NCI-H2029 treated with DMSO at 0.1 percent for 48 hours (cell line): ENCODE results near the gene TJP1.
"Not testable (repeated sequence)": the region's sequence is repeated elsewhere in the genome, so short reads cannot be mapped to it uniquely, and the experiment has no call there.

Source experiments
- DNase-seq: peaks from one replicate; lab custom pipeline; 2025; lab: John Stamatoyannopoulos, UW

Gene TJP1

DNA sequence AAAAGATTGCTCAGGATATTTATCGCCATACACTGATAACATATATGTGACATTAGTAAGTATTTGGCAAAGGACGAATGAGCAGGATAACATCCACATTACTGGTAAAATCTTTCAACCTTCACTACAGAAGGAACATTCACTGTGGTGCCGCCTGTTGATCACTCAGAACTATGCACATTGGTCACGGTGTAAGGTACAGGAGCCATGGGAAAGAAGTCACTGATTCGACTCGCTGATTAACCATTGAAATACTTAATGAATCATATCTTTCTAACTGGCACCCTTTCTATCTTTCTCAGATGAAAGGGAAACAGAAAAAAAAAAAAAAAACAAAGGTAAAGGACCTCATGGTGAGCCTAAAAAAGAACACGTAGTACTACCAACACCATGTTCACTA lies 68.8 kb downstream of the TJP1 start:
- DNase-seq: no peak

DNA sequence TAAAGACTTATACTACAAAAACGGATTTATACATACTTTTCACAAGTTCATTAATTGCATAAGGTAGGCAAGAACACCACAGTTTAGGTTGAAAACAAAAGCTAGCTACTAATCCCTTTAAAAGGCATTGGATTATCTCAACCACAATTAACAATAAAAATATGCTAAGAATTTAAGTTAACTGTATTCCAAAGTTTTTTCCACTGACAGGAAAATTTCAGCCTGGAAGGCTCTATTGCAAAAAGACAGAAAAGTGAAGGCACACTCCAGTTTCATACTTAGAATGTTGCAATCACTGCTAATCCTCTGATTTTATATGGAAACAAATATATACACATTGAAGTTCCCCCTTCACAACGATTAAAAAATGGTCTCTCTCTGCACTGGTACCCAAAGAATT lies 71.5 kb downstream of the TJP1 start:
- no peak for DNase-seq

DNA sequence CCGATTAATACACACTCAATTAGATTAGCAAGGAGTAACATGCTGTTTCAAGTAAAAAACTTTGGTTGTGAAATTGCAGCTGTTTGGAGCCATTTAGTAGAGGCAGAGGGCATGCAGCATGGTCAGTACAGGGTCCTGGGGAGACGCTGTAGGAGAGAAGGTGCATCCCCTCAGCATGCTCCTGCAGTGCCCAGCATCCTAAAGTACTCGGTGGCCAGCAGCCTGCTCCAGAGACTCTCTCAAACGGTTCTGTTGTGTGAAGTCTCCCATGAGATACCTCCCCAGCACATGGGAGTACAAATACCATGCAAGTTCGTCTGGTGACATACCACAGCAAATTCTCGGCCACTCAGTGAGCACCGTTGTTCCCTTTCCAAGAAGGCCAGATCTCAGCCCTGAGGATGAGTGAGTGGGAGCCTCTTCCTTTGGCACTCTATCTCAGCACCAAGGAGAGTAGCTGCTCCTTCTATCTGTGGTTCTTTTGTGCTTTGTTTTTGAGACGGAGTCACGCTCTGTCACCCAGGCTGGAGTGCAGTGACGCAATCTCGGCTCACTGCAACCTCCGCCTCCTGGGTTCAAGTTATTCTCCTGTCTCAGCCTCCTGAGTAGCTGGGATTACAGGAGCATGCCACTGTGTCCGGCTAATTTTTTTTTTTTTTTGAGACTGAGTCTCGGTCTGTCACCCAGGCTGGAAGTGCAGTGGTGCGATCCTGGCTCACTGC lies 72.7 kb downstream of the TJP1 start:
- DNase-seq: no peak

DNA sequence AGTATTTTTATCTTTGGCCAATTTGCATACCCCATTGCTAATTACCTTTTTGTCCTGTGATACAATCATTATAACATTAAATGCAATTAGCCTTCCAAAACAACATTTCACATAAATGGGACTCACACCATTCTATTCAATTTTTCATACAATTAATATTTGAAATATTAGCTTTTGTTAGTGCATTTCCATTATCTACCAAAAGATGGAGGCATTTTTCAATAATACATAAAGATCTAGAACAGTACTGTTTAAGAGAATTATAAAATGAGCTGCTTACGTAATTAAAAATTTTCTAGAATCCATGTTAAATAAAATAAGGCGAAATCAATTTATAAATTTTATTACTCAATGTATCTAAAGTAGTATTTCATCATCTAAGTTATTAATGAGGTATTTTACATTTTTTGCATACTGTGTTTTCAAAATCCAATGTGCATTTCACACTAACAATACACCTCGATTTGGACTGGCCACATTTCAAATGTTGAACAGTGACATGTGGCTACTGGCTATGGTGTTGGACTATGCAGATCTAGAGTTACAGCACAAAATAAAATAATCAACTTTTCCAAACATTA lies 74.3 kb downstream of the TJP1 start:
- no peak for DNase-seq

DNA sequence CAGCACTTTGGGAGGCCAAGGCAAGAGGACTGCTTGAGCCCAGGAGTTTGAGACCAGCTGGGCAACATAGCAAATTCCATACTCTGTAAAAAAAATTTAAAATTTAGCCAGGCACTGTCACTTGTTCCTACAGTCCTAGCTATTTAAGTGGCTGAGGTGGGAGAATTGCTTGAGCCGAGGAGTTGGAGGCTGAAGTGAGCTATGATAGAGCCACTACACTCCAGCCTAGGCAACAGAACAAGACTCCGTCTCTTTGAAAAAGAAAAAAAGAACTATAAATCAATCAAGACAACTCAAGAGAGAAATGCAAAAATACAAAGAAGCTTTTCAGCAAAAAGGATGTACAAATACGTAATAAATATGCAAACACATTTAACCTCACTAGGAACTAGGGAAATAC lies 78.8 kb downstream of the TJP1 start:
- no peak for DNase-seq

DNA sequence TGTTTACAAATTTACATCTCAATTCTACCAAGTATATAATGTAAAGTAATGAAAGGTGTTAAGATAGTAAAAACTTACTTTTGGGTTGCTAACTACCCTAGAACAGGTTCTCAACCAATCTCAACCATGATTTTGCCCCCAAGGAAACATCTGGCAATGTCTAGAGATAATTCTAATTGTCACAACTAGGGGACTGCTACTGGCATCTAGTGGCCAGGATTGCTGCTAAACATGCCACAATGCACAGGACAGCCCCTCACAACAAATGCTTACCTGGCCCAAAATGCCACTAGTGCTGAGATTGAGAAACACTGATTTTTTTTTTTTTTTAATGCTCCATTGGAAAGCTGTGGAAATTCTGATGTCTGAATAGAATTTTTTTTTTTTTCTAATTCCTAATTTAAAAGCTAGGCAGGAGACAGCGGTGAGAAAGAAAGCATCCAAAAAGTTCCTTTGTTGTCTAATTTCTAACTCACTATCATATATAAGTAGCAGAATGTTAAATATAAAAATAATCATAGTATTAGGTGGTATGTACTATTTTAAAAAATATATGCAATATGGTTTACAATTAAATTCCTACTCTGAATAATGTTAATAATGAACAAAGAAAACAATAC lies 81.5 kb downstream of the TJP1 start:
- no peak for DNase-seq

DNA sequence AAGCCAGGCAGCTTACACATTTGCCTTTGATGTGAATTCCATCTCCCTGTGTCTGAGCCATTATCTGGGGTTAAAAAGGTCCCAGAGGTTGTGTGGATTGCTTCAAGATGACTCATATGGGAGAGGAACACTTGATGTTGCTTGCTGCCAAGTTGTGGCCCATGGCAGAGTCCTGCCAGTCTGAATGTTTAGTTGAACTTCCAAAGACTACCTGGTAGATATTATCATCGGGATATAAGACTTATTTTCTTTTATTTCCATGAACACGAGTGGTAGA lies 85.6 kb downstream of the TJP1 start:
- no peak for DNase-seq

DNA sequence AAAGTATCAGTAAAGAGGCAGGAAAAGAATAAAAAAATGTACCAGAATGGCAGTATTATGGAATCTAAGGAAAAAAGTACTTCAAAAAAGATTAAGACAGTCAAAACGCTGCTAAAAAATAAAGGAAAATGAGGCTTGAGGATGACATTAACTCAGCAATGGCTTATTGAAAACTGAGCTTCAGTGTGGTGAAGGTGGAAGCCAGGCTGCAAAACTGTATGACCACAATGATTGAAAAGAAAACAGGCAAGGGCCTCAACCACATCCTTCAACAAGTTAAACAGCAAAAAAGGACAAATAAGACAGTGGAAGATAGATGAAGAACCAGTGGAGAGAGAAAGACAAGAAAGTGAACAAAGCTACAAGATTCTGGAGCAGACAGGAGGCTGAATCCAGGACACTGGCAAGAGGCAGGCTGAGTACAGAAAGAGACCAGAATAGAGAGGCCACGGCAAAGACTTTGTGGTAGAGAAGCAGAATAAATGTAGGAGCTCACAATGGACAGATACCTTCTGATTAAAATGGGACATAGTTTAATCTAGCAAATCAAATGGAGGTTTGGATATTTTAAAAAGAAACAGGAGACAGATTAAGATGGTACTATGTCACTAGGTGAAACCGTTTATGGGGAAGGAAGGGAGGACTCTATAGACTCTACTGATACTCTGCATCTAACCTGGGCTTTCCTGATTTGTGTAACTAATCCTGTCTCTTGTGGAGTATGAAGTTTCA lies 86.1 kb downstream of the TJP1 start:
- DNase-seq: no peak

DNA sequence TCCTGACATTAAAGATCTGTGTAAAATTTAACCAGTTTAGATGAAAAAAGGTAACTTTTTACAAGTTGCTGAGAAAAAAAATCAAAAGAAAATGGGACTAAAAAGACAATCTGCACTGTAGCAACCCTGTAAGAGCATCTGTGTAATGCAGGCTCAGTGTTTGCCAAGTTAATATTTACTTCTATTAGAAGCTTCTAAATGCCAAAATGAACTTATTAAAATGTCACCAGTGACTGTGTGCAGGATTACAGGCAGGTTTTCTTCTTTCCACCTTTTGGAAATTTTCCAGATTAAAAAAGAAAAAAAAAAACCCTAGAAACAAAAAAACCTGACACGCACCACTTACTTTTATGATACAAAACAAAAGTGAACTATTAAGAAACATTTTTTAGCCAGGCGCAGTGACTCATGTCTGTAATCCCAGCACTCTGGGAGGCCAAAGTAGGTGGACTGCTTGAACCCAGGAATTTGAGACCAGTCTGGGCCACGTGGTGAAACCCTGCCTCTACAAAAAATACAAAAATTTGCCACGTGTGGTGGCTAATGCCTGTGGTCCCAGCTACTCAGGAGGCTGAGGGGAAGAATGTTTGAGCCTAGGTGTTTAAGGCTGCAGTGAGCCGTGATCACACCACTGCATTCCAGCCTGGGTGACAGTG lies 87.2 kb downstream of the TJP1 start:
- DNase-seq: no peak

DNA sequence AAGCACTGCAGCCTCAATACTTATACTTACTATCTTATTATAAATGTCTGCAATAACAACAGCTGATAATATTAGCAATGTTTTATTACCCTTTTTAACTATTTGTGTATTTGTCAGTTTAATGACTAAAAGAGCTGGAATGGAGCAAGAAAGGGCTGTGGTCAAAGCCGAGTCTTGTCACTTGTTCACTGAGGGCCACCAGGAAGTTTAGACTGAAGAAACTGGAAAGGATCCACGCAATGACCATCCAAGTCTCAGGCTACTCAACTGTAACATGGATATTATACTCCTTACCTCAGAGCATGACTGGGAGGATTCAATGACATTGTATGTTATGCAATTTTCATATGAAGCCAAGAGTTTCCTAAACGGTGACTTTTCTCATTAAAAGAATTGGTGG lies 90.4 kb downstream of the TJP1 start:
- DNase-seq: no peak

DNA sequence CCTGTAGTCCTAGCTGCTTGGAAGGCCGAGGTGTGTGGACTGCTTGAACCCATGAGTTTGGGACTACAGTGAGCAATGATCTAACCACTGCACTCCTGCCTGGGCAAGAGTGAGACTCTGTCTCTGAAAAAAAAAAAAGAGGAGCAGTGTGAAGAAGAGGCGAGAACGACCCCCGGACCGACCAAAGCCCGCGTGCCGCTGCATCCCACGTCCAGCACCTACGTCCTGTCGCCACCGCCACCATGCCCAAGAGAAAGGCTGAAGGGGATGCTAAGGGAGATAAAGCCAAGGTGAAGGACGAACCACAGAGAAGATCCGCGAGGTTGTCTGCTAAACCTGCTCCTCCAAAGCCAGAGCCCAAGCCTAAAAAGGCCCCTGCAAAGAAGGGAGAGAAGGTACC lies 91.8 kb downstream of the TJP1 start:
- DNase-seq: not testable (repeated sequence)

DNA sequence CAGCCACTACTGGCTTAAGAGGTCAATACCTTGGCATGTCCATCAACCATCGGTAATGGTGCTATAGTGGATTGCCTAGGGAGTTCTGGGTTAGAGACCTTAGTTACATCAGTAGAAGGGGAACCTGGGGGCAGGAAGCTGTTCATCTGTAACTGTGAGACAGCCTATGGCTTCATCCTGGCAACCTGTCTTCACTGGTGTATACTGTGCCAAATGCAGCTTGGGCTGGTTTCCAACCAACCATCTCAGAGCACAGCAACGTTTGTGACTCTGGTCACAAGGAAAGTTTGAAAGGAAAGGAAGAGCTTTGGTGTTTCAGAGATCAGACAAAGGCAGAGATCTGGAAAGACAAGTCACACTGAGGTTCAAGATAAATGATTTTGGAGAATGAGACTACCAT lies 93.8 kb downstream of the TJP1 start:
- no peak for DNase-seq

DNA sequence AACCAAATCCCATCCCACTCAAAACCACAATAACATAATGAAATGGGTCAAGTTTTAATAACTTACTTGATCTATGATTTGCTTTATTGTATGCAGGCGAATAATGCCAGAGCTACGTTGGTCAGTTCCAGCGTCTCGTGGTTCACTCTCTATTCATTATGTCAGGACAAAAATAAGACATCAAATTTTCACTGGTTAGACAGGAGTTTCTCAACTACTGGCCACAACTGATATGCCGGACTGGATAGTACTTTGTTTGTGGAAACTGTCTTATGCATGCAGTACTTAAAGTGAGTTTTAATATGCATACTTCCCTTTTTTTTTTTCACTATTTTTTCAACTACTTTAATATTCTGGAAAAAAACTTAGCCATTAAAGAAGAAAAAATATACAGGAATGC lies 94.4 kb downstream of the TJP1 start:
- DNase-seq: no peak

DNA sequence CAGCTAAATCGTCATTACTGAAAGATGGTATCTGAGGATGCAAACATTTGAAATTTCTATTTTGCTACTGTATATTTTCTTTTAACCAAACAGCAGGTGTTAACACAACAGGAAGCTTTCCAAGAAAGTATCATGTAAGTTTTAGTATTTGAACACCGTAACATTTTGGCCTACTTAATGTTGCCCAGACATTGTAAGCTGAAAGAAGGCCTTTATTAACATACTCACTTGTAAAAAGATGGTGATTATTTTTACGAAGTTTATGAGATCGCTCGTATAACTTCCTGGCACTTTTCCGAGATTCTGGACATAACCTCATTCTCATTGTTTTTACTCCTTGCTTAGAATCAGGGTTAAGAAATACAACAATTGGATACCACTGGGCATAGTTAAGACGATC lies 95.7 kb downstream of the TJP1 start:
- DNase-seq: no peak

DNA sequence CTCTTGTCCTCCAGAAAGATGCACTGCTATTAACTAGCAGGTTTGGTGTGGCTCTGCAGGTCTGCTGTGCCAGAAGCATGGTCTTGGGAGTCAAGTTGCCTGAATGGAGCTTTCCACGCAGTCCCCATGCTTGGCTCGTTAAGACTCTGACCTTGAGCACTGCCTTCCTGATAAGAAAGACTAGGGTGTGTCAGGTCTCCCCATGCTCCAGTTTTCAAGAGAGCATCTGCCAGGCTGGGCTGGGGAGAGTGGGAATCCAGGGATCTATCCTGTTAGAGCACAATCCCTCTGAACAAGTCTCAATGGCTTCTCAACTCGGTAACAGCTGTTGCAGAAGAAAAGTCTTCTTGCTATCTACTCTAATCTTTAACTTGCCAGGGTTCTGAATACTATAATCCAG lies 98.2 kb downstream of the TJP1 start:
- no peak for DNase-seq

DNA sequence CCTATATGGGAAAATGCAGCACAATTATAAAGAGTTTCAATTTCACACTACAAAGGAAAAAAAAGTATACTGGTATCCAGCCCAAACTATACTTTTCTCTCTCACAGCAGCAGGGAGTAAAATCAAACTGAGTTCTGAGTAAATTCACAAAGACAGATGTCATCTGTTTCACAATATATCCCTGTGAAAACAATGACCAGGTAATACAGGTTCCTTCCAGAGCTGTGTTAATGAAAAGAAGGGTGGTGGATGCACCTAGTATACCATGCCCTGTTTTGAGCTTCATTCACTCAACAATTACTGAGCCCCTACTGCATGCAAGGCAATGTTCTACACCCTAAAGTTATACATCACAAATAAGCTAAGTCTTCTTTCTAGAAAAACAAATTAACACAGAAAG lies 108.5 kb downstream of the TJP1 start:
- DNase-seq: no peak

DNA sequence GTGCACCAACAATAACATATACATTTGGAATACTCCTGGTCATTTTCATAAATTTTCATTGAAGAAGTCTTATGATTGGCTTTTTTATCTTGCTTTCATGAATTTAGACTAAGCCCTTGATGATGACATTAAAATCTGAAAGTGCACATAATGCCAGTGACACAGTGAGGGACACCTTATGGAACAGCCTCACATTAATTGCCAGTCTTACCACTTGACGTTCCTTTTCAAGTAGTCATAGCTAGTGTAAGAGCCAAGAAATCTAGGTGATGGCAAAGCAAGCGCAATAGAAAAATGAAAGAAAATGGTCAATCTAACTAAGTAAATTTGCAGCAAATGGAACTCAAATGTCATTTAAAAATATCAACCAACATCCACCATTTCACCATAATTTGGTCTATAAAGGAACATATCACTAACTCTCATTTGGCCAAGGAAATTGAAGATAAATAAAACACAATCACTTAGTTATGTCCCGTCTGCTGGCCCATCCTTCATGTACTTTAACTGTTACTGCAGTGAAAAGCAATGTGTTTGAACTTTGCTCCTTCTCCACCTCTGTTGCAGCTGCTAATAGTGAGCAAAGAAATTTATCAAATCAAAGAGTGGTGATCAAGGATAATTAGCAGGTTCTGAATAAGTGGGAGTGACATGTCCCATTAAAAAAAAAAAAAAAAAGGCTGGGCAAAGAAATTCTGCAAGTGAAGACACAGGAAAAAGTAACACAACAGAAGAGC lies 110.0 kb downstream of the TJP1 start:
- DNase-seq: no peak

DNA sequence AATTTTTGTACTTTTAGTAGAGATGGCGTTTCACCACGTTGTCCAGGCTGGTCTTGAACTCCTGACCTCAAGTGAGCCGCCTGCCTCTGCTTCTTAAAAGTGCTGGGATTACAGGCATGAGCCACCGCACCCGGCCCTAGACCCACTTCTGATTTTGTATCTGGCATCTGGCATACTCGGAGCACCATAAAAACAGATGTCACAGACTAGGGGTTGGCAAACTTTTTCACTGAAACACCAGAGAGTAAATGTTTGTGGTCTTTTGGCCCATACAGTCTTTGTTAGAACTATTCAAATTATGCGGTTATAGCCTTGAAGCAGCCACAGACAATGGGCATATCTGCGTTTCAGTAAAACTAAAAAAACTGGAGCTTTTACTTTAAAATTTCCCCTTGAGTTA lies 110.7 kb downstream of the TJP1 start:
- DNase-seq: no peak

DNA sequence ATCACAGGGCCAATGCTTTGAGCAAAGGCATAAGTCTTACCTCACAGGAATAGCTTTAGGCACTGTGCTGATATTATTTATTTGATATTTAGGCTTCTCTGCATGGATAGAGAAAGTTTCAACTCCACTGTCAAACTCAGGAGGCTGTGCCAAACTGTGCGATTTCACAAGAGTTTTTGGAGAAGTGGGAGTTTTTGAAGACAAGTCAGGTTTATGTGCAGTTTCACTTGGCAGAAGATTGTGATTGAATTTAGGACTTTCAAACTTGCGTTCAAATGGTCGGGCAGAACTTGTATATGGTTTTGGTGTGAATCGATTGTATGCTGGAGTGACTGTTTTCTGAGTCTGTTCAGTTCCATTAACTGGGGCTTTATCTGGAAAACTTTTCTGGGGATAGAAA lies 113.7 kb downstream of the TJP1 start:
- DNase-seq: no peak

DNA sequence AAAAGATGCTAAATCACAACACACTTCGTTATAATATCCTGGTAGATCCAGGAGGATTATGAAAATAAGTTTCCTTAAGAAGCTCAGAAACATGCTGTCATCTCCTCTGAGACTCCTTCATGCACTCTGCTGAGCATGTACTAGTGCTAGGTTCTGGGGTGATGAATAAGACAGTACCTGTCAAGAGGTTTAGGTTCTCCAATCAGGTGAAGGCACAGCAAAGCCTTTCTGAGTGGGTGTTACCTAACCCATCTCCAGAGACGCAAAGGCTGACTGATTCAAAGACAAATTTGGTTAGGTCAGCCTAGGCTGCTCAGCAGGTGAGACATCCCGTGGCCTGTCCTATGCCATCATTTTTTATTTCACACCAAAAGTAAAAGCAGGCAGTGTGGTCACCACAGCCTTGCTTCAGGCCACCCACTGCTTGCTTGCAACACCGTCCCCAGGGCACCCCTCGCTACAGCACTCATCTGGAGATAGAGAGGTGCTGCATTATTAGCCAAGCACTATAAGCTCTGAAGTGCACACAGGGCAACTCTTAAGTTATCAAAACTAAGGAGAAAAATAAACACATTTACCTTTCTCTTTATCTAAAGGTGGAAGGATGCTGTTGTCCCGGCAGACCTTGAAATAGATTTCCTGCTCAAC lies 117.2 kb downstream of the TJP1 start:
- no peak for DNase-seq

DNA sequence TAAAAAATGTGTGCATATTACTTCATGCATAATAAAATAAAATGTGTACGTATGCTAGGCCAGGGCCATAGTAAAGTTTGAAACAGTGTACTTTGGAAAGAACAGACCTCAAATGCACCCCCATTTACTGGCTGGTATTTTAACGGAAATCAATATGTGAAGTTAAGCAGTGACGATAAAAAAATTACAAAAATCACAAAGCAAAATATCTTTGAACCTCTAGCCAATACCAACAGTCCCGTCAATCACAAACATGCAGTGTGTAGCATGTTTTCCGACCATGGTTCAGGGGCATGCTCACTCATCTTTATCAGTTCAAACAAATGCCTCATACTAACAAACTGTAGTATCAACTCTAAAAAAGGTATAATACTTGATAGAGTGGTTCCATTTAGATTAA lies 121.1 kb downstream of the TJP1 start:
- DNase-seq: no peak

DNA sequence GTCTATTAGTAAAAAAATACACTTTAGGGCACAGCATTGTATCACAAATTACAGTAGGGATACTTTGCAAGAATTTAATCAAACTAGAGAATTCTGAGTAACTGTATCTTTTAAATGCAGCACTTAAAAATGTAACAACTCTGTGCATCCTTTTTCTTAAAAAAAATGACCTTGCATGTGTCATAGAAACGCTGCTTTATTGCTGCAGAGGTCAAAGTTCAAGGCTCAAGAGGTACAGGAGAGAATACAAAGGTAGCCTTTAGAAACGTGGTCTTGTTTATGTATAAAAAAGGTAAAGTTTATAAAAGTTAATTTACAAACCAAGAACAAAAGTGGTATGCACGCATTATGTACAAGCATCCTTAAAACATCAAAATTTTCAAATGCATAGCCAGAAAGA lies 122.0 kb downstream of the TJP1 start:
- DNase-seq: no peak
